Keratinocyte (primary cell): ENCODE results near the gene GAL.

Source experiments
- EZH2 ChIP-seq: IDR thresholded peaks from one replicate; pipeline ENCODE4 v1.6.1; 2012; ENCODE audit warnings: inconsistent platforms, mild to moderate bottlenecking, low read length, moderate library complexity
- TF ChIP-seq, protein P1 (sequence below), 3 experiments: IDR thresholded peaks in 1 of 3; conservative IDR thresholded peaks in 1 of 3; optimal IDR thresholded peaks in 1 of 3; 2 replicates in 2 of 3; 3 replicates in 1 of 3; pipeline versions ENCODE3 to v1.5.1; 2011; ENCODE audit warnings: low read length in 3 of 3, mild to moderate bottlenecking in 3 of 3, moderate library complexity in 2 of 3, control low read depth in 1 of 3, inconsistent platforms in 1 of 3; ENCODE audit not compliant: insufficient read depth in 2 of 3; ENCODE audit errors: extremely low read depth in 1 of 3

DNA sequence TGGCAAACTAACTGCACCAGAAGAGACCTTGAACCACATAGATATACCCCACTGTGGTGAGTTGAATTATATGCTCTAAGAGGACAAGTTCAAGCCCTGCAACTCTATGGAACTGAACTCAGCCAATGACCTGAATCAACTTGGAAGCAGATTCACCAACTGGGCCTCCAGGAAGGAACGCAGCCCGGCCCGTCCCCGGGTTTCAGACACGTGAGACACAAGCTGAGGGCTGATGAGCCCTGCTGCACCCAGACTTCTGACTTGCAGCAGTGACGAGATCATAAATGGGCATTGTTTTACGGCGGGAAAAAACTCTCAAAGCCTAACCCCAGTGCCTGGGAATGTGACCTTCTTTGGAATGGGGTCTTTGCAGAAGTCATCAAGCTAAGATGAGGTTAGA lies 28.5 kb upstream of the GAL start:
- TF ChIP-seq, protein P1, sequence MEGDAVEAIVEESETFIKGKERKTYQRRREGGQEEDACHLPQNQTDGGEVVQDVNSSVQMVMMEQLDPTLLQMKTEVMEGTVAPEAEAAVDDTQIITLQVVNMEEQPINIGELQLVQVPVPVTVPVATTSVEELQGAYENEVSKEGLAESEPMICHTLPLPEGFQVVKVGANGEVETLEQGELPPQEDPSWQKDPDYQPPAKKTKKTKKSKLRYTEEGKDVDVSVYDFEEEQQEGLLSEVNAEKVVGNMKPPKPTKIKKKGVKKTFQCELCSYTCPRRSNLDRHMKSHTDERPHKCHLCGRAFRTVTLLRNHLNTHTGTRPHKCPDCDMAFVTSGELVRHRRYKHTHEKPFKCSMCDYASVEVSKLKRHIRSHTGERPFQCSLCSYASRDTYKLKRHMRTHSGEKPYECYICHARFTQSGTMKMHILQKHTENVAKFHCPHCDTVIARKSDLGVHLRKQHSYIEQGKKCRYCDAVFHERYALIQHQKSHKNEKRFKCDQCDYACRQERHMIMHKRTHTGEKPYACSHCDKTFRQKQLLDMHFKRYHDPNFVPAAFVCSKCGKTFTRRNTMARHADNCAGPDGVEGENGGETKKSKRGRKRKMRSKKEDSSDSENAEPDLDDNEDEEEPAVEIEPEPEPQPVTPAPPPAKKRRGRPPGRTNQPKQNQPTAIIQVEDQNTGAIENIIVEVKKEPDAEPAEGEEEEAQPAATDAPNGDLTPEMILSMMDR (optimal IDR thresholded peaks at IDR 0.05 in 1 of 3, IDR thresholded peaks at IDR 0.05 in 1 of 3, conservative IDR thresholded peaks at IDR 0.05 in 1 of 3; ENCODE audit: extremely low read depth in 1 of 3, insufficient read depth in 2 of 3, low read length in 3 of 3), result no peak
- no peak for TF ChIP-seq EZH2
